Daoy (cell line): ENCODE results near the gene DSCAM. TPM values are rescaled to one million over a fixed set of nuclear protein-coding genes. Genes with fewer than 3 reads are reported as not detected.

ENCODE experiments used
- DNase-seq: peaks from one replicate; pipeline ENCODE4 v3.0.0-alpha.2; 2015; ENCODE audit warnings: low read depth
- total RNA-seq: library from RNA; depleted of rRNA; stranded (reverse); fragments of >200 nt; shearing (Covaris generic); gene quantifications from 2 replicates; pipeline ENCODE4 v1.2.3, GENCODE V29; 2014

DSCAM gene
- total RNA-seq, 1 experiment from 2014 or later: 0.63 TPM

GRCh38 chr21:40002978-40003377 is 844.0 kb downstream of the DSCAM start:
- DNase-seq: no peak

GRCh38 chr21:39984286-39984991 is 862.5 kb downstream of the DSCAM start:
- no peak for DNase-seq

GRCh38 chr21:39980241-39980820 is 866.6 kb downstream of the DSCAM start:
- DNase-seq: no peak

- no peak for DNase-seq
These were observed 867.6 kb downstream of the DSCAM start for GRCh38 chr21:39979321-39979720.

- no peak for DNase-seq
These were observed 870.2 kb downstream of the DSCAM start for GRCh38 chr21:39976800-39977199.

- no peak for DNase-seq
These were observed 873.8 kb downstream of the DSCAM start for GRCh38 chr21:39972976-39973770.

- no peak for DNase-seq
These were observed 874.5 kb downstream of the DSCAM start for GRCh38 chr21:39972471-39972870.

GRCh38 chr21:39971956-39972355 is 875.0 kb downstream of the DSCAM start:
- no peak for DNase-seq

GRCh38 chr21:39969691-39970364 is 877.1 kb downstream of the DSCAM start:
- no peak for DNase-seq

- no peak for DNase-seq
These were observed 878.9 kb downstream of the DSCAM start for GRCh38 chr21:39968010-39968409.

GRCh38 chr21:39966786-39967185 is 880.2 kb downstream of the DSCAM start:
- no peak for DNase-seq

- no peak for DNase-seq
These were observed 881.9 kb downstream of the DSCAM start for GRCh38 chr21:39965026-39965425.

- peak; percentile 6 for DNase-seq
These were observed 885.7 kb downstream of the DSCAM start for GRCh38 chr21:39961251-39961650.
